COLO668 (cell line): ENCODE measurements around the gene ZNF436.

ENCODE experiments used
- DNase-seq: peaks from one replicate; lab custom pipeline; 2025; ENCODE audit not compliant: unreplicated experiment; lab: John Stamatoyannopoulos, UW

Gene ZNF436

GRCh38 chr1:23367791-23368561 is 1.7 kb downstream of the ZNF436 start:
- peak; percentile 100 for DNase-seq

GRCh38 chr1:23367451-23367790 is 2.2 kb downstream of the ZNF436 start:
- DNase-seq: no peak

GRCh38 chr1:23366598-23366997 is 3.0 kb downstream of the ZNF436 start:
- no peak for DNase-seq

GRCh38 chr1:23366146-23366545 is 3.5 kb downstream of the ZNF436 start:
- DNase-seq: no peak

- no peak for DNase-seq
Observed at GRCh38 chr1:23362218-23362713, 7.4 kb downstream of the ZNF436 start.

GRCh38 chr1:23358310-23358875 is 11.2 kb downstream of the ZNF436 start:
- DNase-seq: no peak

GRCh38 chr1:23357138-23357908 is 12.3 kb downstream of the ZNF436 start:
- no peak for DNase-seq

- DNase-seq: no peak
Observed at GRCh38 chr1:23356471-23357137, 13.0 kb downstream of the ZNF436 start.

- no peak for DNase-seq
Observed at GRCh38 chr1:23354245-23354644, 15.4 kb downstream of the ZNF436 start.

- DNase-seq: no peak
Observed at GRCh38 chr1:23352096-23352695, 17.4 kb downstream of the ZNF436 start.

GRCh38 chr1:23345920-23346319 is 23.7 kb downstream of the ZNF436 start:
- no peak for DNase-seq

- no peak for DNase-seq
Observed at GRCh38 chr1:23344987-23345472, 24.6 kb downstream of the ZNF436 start.

- DNase-seq: peak; percentile 100
Observed at GRCh38 chr1:23344111-23344986, 25.3 kb downstream of the ZNF436 start, which contains the start of gene HNRNPR. HNRNPR (minus strand) TSS chr1:23344284; CDS start chr1:23341008, 3,276 bp downstream.

- peak; percentile 88 for DNase-seq
Observed at GRCh38 chr1:23343221-23344110, 26.2 kb downstream of the ZNF436 start.

- no peak for DNase-seq
Observed at GRCh38 chr1:23341931-23342692, 27.5 kb downstream of the ZNF436 start.

GRCh38 chr1:23339632-23340031 is 30.0 kb downstream of the ZNF436 start:
- DNase-seq: no peak

GRCh38 chr1:23337869-23338268 is 31.8 kb downstream of the ZNF436 start:
- DNase-seq: no peak

GRCh38 chr1:23331713-23332112 is 37.9 kb downstream of the ZNF436 start:
- DNase-seq: no peak
